ENCODE results near the gene OR4C15. TPM values are rescaled to one million over a fixed set of nuclear protein-coding genes. Genes with fewer than 3 reads are reported as not detected.

Gene OR4C15
- polyA plus RNA-seq (2013, experiment 1 of 2), result not detected
- not detected for polyA plus RNA-seq (2013, experiment 2 of 2)

DNA sequence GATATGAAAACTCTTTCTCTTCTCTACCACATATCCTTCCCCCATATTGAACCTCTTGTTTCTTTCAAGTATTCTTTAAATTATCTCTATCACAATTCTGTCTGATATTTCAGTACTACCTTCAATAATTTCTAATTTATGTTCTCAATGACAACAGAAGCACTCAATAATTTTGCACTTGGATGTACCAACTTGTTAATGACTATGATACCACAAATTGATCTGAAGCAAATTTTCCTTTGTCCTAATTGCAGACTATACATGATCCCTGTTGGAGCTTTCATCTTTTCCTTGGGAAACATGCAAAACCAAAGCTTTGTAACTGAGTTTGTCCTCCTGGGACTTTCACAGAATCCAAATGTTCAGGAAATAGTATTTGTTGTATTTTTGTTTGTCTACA is at the start of gene OR4C15:
OR4C15 (plus strand) TSS at position 301 of the 400 bp plus-strand sequence; CDS start at position 301, 0 bp downstream.
- Histone ChIP-seq H3K23ac (ENCODE audit: low read length) (no peak within 1 kb of the TSS), H4K8ac (ENCODE audit: low read depth, low read length) (no peak within 1 kb of the TSS), H3K4ac (ENCODE audit: low read depth, low read length) (no peak within 1 kb of the TSS), H2BK15ac (replicated peaks; ENCODE audit: low read depth) (no peak within 1 kb of the TSS), H2BK5ac (ENCODE audit: low read length) (no peak within 1 kb of the TSS), H3K79me2 (ENCODE audit: control insufficient read depth, insufficient read depth, low read length) (no peaks in the 10 kb centered on the region), H3K18ac (ENCODE audit: low read length) (no peak within 1 kb of the TSS), H3K79me1 (ENCODE audit: low read length) (no peaks in the 10 kb centered on the region), H2AK5ac (ENCODE audit: low read length) (no peak within 1 kb of the TSS), H3K56ac (ENCODE audit: low read length) (no peak within 1 kb of the TSS), H3K36me3 (ENCODE audit: control insufficient read depth, insufficient read depth, low read length) (no peaks in the 10 kb centered on the region), H3K4me2 (ENCODE audit: low read length) (no peak within 1 kb of the TSS), H3K27ac (ENCODE audit: low read depth, low read length) (no peak within 1 kb of the TSS), H4K5ac (ENCODE audit: low read length) (no peak within 1 kb of the TSS), H2BK120ac (ENCODE audit: low read depth, low read length) (no peak within 1 kb of the TSS), H3K9ac (ENCODE audit: low read length) (no peak within 1 kb of the TSS), H3K27me3 (ENCODE audit: insufficient read depth, low read length, poor library complexity) (no peaks in the 10 kb centered on the region), H3K4me3 (ENCODE audit: low read length) (no peak within 1 kb of the TSS), H3K4me1 (ENCODE audit: control insufficient read depth, low read depth, low read length) (no peaks in the 10 kb centered on the region)
- no peak for DNase-seq

DNA sequence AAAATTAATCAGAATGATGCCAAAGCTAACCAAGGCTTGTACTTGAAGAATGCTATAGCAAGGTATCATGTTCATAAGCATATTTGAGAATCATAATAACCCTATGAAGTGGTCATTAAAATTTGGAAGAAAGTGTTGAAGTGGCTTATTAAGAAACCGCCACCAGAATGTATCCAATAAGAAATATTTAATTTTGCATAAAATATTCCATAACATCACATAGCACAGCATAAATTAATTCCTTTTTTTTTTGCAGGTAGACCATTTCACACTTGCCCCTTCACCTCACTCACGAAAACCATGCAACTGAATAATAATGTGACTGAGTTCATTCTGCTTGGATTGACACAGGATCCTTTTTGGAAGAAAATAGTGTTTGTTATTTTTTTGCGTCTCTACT is 17.6 kb downstream of the OR4C15 start, which contains the start of gene OR4C16:
OR4C16 (plus strand) TSS at position 301 of the 400 bp plus-strand sequence; CDS start at position 301, 0 bp downstream.
- Histone ChIP-seq H2BK15ac (replicated peaks; ENCODE audit: low read depth) (no peak within 1 kb of the TSS), H3K79me1 (ENCODE audit: low read length) (no peaks in the 10 kb centered on the region), H3K36me3 (ENCODE audit: control insufficient read depth, insufficient read depth, low read length) (no peaks in the 10 kb centered on the region), H3K27ac (ENCODE audit: low read depth, low read length) (no peak within 1 kb of the TSS), H3K4me3 (ENCODE audit: low read length) (no peak within 1 kb of the TSS), H4K8ac (ENCODE audit: low read depth, low read length) (no peak within 1 kb of the TSS), H3K18ac (ENCODE audit: low read length) (no peak within 1 kb of the TSS), H3K27me3 (ENCODE audit: insufficient read depth, low read length, poor library complexity) (no peaks in the 10 kb centered on the region), H3K56ac (ENCODE audit: low read length) (no peak within 1 kb of the TSS), H3K79me2 (ENCODE audit: control insufficient read depth, insufficient read depth, low read length) (no peaks in the 10 kb centered on the region), H3K23ac (ENCODE audit: low read length) (no peak within 1 kb of the TSS), H2AK5ac (ENCODE audit: low read length) (no peak within 1 kb of the TSS), H4K5ac (ENCODE audit: low read length) (no peak within 1 kb of the TSS), H3K4me2 (ENCODE audit: low read length) (no peak within 1 kb of the TSS), H3K4me1 (ENCODE audit: control insufficient read depth, low read depth, low read length) (no peaks in the 10 kb centered on the region), H3K9ac (ENCODE audit: low read length) (no peak within 1 kb of the TSS), H3K4ac (ENCODE audit: low read depth, low read length) (no peak within 1 kb of the TSS), H2BK120ac (ENCODE audit: low read depth, low read length) (no peak within 1 kb of the TSS), H2BK5ac (ENCODE audit: low read length) (no peak within 1 kb of the TSS)
- WGBS (ENCODE audit: extremely low coverage, insufficient coverage, low lambda C conversion rate), result no CpG with 5 or more reads among the region's 3 CpGs
- no peak for DNase-seq

DNA sequence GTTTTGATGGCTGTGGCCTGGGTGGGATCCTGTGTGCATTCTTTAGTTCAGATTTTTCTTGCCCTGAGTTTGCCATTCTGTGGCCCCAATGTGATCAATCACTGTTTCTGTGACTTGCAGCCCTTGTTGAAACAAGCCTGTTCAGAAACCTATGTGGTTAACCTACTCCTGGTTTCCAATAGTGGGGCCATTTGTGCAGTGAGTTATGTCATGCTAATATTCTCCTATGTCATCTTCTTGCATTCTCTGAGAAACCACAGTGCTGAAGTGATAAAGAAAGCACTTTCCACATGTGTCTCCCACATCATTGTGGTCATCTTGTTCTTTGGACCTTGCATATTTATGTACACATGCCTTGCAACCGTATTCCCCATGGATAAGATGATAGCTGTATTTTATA is 18.3 kb downstream of the OR4C15 start:
- Histone ChIP-seq H3K4me3 (ENCODE audit: low read length) (no peak overlapping the region), H3K4me1 (ENCODE audit: control insufficient read depth, low read depth, low read length) (no peaks in the 10 kb centered on the region), H3K27me3 (ENCODE audit: insufficient read depth, low read length, poor library complexity) (no peaks in the 10 kb centered on the region), H2BK5ac (ENCODE audit: low read length) (no peak overlapping the region), H3K4ac (ENCODE audit: low read depth, low read length) (no peak overlapping the region), H3K9ac (ENCODE audit: low read length) (no peak overlapping the region), H3K23ac (ENCODE audit: low read length) (no peak overlapping the region), H3K79me1 (ENCODE audit: low read length) (no peaks in the 10 kb centered on the region), H2AK5ac (ENCODE audit: low read length) (no peak overlapping the region), H3K79me2 (ENCODE audit: control insufficient read depth, insufficient read depth, low read length) (no peaks in the 10 kb centered on the region), H2BK15ac (replicated peaks; ENCODE audit: low read depth) (no peak overlapping the region), H2BK120ac (ENCODE audit: low read depth, low read length) (no peak overlapping the region), H3K27ac (ENCODE audit: low read depth, low read length) (no peak overlapping the region), H3K4me2 (ENCODE audit: low read length) (no peak overlapping the region), H4K5ac (ENCODE audit: low read length) (no peak overlapping the region), H3K18ac (ENCODE audit: low read length) (no peak overlapping the region), H4K8ac (ENCODE audit: low read depth, low read length) (no peak overlapping the region), H3K36me3 (ENCODE audit: control insufficient read depth, insufficient read depth, low read length) (no peaks in the 10 kb centered on the region), H3K56ac (ENCODE audit: low read length) (no peak overlapping the region)
- no CpG with 5 or more reads among the region's 1 CpG for WGBS (ENCODE audit: extremely low coverage, insufficient coverage, low lambda C conversion rate)
- DNase-seq, result no peak

All from mesendoderm (in vitro differentiated cells).